GM18870 (cell line): ENCODE measurements around the gene KIF17.

Source experiments
- ATAC-seq: cut with Tn5 transposase; IDR thresholded peaks from one replicate; pipeline ENCODE4 v1.9.1; 2021; ENCODE audit warnings: moderate library complexity; ENCODE audit not compliant: unreplicated experiment

KIF17 gene

GRCh38 chr1:20711285-20712214 lies 6.3 kb downstream of the KIF17 start:
- no peak for ATAC-seq

DNA sequence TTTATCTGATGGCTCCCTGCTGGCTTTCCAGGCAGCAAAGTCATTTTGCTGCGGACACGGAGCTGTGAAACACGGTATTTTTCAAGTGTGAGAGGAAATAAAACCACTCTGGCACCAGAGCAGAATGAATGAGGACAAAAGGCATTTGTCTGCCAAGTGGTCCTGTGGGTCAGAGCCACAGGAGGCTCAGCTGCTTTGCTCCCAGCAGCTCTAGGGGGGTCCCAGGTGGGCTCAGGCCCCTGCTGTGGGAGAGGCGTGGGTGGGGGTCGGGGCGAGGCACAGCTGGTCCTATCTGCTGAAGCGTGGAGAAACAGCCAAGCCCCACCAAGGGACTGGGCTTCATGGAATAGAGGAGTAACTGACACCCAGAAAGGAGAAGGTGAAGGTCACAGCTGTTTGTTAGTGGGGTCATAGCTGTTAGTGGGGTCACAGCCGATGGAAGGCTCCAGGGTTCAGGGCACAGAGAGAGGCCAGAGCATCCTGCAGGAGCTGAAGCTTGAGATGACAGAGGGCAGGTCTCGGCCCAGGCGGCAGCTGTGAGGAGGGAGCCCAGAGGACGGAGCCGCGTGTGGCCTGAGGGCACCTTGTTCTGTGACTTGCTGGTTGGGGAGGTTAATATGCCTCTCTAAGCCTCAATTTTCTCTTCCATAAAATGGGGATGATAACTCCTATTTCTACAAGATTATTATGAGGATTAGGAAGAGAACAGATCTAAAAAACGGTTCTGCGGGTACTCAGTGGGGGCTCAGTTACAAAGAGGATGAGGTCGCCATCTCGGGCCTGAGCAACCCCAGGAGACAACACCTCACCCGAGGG lies 7.1 kb downstream of the KIF17 start:
- no peak for ATAC-seq

DNA sequence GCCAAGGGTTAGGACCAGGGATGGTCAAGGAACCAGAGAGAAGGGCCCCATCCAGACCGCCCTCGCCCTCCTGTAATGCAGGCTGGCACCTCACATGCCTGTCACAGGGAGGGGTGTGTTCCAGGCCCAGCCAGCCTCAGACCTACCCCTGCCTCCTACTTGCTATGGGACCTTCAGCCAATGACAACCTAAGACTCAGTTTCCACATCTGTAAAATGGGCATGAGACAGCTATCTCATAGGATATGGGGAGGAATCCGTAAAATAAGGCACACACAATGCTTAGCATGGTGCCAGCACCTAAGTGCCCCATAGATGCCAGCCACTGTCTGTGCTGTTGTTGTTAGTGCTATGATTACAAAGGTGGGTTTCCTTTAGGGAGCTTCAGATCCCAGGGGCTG lies 7.9 kb downstream of the KIF17 start:
- ATAC-seq = no peak

DNA sequence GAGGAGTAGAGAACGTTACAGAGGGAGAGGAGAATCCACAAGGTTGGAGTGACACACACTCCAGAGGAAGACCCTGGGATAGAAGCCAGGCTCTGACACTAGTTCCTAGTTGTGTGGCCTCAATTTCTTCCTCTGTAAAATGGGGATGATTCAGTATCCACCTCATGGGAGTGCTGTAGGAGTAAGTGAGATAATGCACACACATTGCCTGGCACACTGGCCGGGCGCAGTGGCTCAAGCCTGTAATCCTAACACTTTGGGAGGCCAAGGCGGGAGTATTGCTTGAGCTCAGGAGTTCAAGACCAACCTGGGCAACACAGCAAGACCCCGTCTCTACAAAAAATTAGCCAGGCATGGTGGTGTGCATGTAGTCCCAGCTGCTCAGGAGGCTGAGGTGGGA lies 8.9 kb downstream of the KIF17 start:
- ATAC-seq = no peak

DNA sequence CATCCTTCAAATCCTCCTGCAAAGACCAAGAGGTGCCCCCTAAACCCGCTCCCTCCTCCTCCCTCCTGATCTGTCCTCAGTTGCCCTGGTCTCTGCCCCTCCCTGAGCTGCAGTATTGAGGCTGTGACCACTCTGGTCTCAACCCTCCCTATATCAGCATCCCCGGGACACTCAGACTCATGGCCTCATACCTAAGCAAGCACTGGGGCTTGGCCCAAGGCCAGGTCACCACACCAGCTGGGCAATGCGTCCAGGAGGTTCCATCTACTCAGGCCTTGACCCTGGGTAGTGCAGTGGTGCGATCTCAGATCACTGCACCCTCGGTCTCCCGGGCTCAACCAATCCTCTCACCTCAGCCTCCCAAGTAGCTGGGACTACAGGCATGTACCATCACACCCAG lies 9.8 kb downstream of the KIF17 start:
- no peak for ATAC-seq

- ATAC-seq = no peak
Observed at GRCh38 chr1:20706841-20707240, 11.0 kb downstream of the KIF17 start.

- no peak for ATAC-seq
Observed at GRCh38 chr1:20705203-20705755, 12.5 kb downstream of the KIF17 start.

DNA sequence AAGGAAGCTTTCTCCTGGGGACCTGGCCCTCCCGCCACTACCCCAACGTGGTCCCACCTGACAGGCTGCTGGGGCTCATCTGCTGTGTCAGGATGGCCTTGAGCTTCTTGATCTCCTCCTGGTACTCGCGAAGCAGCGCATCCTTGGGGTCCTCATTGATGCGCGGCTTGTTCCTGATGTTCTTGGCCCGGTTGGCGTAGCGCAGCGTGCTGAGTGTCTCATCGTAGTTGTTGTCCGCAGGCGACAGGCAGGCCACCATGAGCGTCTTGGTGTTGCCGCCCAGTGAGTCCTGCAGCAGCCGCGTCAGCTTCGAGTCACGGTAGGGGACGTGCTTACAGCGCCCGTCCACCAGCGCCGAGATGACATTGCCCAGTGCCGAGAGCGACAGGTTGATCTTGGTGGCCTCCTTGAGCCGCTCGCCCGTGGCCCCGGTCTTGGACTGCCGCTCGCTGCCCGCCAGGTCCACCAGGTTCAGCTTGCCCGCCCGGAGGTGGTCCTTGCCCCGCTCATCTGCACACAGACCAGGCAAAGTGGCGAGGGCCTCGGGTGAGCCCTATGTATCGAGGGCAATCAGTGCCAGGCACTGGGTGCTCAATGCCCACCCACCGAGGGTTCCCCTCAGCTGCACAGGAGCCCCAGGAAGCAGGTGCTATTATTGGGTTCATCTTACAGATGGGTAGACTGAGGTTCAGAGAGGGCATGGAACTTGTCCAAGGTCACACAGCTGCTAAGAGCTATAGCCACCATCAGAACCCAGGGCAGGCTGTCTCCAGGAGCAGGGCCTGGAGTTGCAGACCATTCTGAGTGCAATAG lies 13.2 kb downstream of the KIF17 start:
- no peak for ATAC-seq

DNA sequence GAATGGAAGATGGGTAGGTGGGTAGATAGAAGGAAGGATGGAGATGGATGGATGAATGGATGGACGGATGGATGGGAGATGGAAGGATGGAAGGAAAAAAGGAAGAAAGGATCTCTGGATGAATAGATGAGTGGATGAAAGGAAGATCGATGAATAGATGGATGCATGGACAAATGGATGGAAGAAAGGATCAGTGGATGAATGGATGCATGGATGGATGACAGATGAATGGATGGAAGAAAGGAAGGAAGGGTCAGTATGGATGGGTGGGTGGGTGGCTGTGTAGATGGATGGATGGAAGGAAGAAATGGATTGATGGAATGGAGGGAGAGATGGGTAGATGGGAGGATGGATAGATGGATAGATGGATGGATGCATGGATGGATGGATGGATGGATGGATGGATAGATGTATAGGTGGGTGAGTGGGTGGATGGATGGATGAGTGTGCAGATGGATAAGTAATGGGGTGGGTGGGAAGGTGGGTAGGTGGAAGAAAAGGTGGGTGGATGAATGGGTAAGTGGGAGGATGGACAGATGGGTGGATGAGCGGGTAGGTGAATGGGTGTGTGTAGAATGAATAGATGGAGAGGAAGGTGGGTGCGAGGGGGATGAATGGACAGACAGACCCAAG lies 14.6 kb downstream of the KIF17 start:
- no peak for ATAC-seq

DNA sequence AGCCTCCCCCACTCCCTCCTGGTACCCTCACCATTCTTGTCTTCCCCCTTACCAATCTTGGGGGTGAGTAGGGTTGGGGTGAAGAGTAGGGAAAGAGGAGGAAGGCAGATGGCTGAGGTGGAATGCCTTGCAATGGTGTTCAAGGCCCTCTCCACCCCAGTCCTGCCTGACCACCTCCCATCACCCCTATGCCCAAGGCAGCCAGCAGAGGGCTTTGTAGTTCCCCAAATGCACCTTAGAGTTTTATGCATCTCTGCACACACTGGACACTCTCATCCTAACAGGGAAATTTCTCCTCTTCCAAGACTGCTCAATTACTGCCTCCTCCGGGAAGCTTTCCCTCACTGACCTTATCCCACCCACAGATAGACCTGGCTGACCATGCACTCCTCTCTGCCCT lies 15.4 kb downstream of the KIF17 start:
- no peak for ATAC-seq

- no peak for ATAC-seq
Observed at GRCh38 chr1:20701847-20702246, 16.0 kb downstream of the KIF17 start.

GRCh38 chr1:20701446-20701845 lies 16.4 kb downstream of the KIF17 start:
- ATAC-seq = no peak

GRCh38 chr1:20700636-20701215 lies 17.1 kb downstream of the KIF17 start:
- no peak for ATAC-seq

GRCh38 chr1:20699558-20699957 lies 18.2 kb downstream of the KIF17 start:
- no peak for ATAC-seq

DNA sequence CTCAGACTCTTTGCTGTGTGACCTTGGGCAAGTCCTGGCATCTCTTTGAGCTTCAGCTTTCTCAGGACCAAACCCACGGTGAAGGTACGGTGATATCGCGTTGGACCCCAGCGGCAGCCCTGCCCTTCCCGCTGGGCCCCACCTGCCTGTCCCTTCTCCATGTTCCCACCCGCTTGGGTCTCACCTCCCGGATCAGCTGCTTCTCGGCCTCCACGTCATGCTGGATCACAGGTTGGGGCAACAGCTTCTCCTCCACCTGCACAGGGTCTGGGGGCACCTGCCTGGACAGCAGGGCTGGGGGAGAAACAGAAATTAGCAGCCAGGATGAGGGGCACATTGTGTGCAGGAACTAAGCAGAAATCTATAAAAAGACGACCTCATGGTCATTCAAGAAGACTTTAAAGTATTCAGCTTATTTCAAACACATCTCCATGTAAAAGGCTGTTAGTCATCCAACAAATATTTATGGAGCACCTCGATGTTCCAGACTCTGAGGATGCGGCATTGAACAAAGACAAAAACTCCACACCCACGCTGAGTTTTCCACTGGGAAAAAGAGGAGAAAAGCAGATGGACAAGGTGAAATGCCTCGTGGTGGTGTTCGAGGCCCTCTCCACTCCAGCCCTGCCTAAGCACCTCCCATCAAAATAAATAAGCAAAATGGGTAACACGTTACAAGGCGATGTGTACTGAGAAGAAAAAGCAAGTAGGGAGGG lies 19.5 kb downstream of the KIF17 start:
- no peak for ATAC-seq

- no peak for ATAC-seq
Observed at GRCh38 chr1:20697563-20697962, 20.2 kb downstream of the KIF17 start.

DNA sequence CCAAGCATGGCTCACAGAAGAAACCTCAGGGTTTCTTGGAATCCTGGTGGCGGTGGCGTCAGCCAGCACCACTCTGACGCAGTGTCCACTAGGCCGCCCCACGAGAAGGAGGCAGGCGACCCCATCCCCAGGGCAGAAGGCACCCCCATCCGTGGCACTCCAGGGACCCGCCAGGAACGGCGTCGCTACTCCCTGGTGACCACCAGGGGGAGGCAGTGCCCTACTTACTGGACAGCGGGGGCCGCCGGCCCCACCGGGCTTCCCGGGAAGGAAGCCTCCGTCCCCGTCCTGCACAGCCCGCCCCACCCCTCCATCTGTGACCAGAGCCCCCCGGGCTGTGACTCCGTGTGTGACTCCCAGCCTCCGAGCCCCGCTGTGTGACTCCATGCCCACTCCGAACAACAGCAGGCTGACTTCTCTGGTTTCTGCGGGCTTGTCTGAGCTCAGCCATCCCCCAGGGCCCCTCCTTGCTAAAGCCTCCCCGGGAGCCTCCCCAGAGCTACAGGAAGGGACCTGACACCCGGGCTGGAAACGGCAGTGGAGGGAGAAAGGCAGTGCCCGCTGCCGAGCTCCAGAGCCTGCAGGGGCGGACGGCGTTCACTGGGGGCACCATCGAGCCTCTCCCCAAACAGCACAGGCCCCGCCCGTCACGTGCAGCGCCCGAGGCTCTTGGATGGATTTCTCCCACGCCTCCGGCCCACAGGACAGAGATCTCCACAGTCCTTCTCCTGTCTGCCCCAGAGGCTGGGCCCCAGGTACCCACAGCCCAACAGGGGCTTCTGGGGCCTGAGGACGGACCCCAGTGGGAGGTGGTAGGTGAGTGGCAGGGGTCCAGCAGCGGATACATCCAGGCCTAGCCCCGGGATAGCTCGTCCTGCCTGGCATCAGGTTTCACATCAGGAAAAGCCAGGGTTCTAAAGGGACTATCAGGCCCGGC lies 21.1 kb downstream of the KIF17 start:
- no peak for ATAC-seq

DNA sequence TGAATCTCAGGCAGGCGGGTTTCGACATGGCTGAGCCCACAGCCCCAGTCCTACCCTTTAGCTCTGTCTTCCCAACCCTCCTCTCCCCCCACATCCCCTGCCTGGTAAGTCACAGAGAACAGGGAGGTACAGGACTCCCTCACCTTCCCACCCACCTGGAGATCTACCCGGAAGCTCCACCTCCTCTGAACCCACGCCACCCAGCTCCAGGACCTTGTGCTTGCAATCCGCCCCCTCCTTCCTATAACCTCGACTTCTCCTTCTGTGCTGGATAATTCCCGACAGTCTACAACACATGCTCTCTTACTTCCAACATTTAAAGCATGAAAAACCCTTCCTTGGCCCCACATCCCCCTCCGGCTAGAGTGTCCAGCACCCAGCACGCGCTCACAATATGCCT lies 22.3 kb downstream of the KIF17 start:
- ATAC-seq = no peak
